Activated CD4-positive, alpha-beta T cell treated with anti-CD3 and anti-CD28 coated beads for 36 hours (primary cell): ENCODE data around the gene TXNDC15. TPM values are rescaled to one million over a fixed set of nuclear protein-coding genes. Genes with fewer than 3 reads are reported as not detected.
"Not testable (repeated sequence)": the region's sequence is repeated elsewhere in the genome, so short reads cannot be mapped to it uniquely, and the experiment has no call there.

Experiments
- ATAC-seq: fragments of 200-7000 bp; cut with Tn5 transposase; one replicate; pipeline ENCODE4 v1.10.0; 2021; ENCODE audit warnings: mild to moderate bottlenecking, moderate library complexity
- CTCF ChIA-PET: fragments of 350-600 bp; sonication (Branson Sonifier 250); formaldehyde crosslinking; loops from one replicate; lab custom pipeline; 2021; ENCODE audit warnings: antibody characterized with exemption; lab: Charles Lee
- POLR2A ChIA-PET: fragments of 350-600 bp; sonication (Branson Sonifier 250); formaldehyde crosslinking; loops from one replicate; lab custom pipeline; 2021; ENCODE audit warnings: antibody characterized with exemption, inconsistent platforms; lab: Charles Lee
- DNase-seq: peaks from one replicate; pipeline ENCODE4 v3.0.0-alpha.2; 2020
- H3K27ac Mint-ChIP-seq: one replicate; pipeline ENCODE4 v1.8.0; 2021; ENCODE audit warnings: mixed read lengths
- H3K27me3 Mint-ChIP-seq: one replicate; pipeline ENCODE4 v1.8.0; 2021; ENCODE audit warnings: mixed read lengths
- H3K36me3 Mint-ChIP-seq: one replicate; pipeline ENCODE4 v1.8.0; 2021; ENCODE audit warnings: low read depth, mixed read lengths
- H3K4me1 Mint-ChIP-seq: one replicate; pipeline ENCODE4 v1.8.0; 2021; ENCODE audit warnings: mixed read lengths
- H3K4me3 Mint-ChIP-seq: one replicate; pipeline ENCODE4 v1.8.0; 2021; ENCODE audit warnings: mild to moderate bottlenecking, moderate library complexity, mixed read lengths
- H3K9me3 Mint-ChIP-seq: one replicate; pipeline ENCODE4 v1.8.0; 2021; ENCODE audit warnings: low read depth, mixed read lengths
- intact Hi-C, 2 experiments: fragments of 100-400 bp; cut with DNase I in 1 of 2; cut with micrococcal nuclease in 1 of 2; formaldehyde crosslinking; loops; one replicate each; pipeline versions ENCODE4 v1.14.2 to v1.15.1; 2022 to 2024; cut with DNase I, micrococcal nuclease
- total RNA-seq, 2 experiments: library from RNA; stranded (reverse); gene quantifications; one replicate each; pipeline ENCODE4 v1.2.3, GENCODE V29; 2021

Gene TXNDC15
- total RNA-seq, 2 experiments from 2014 or later = 16.6 to 29.1 TPM

DNA sequence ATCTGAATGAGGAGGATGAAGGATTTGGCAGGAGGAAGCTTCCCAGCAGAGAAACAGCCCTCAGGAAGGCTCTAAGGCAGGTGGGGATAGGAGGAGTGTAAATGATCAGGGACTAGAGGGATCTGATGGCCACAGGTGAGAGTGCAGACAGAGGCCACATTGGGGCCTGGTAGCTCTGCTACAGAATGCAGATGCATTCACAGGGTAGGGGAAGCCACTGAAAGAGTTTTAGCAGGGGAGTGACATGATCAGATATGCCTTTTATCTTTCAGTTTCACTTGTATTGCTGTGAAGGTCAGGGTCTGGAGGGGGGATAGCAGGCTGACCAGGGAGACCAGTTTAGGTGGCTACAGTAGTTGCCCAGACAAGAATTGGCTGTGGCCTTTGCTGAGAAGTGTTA lies 3.0 kb downstream of the TXNDC15 start:
- Mint-ChIP-seq H3K27ac (peak overlapping the region; percentile 49), H3K4me1 (peaks cover 46% of the 10 kb centered on the region), H3K9me3 (no peaks in the 10 kb centered on the region), H3K4me3 (no peak overlapping the region), H3K36me3 (peaks cover 12% of the 10 kb centered on the region), H3K27me3 (no peaks in the 10 kb centered on the region)
- ChIA-PET POLR2A (interaction anchor here (0.5 kb wide), 1 partner anchor 26 kb away, joined by 3 read pairs; no protein-coding TSS in a partner anchor), CTCF (interaction anchor here (1.1 to 1.8 kb wide), 2 partner anchors 24 to 27 kb away, joined by 4 to 5 read pairs; partner anchors contain the start of gene PCBD2)
- intact Hi-C loops = loop anchor here in 1 of 2 experiments (10.0 kb wide), 2 partner anchors 352 to 652 kb away; partner anchors contain the start of genes JADE2 and PPP2CA
- ATAC-seq = no peak
- DNase-seq = no peak

DNA sequence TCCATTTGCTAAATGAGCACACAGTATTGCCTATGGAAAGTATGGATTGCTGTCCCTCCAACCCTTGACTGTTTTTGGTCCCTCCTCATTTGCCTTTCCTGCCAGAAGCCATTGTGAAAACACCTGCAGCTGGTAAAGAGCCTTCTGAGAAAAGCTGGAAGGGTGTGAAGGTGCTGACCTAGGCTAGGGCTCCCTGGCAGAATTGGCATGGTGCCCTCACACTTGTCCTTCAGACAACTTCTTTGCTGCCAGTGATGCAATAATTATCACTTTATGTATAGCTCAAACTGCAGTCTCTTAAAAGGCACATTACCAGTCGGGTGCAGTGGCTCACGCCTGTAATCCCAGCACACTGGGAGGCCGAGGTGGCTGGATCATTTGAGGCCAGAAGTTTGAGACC lies 4.2 kb downstream of the TXNDC15 start:
- Mint-ChIP-seq H3K36me3 (peaks cover 12% of the 10 kb centered on the region), H3K9me3 (no peaks in the 10 kb centered on the region), H3K4me1 (peaks cover 40% of the 10 kb centered on the region), H3K4me3 (no peak overlapping the region), H3K27ac (peak overlapping the region; percentile 55), H3K27me3 (no peaks in the 10 kb centered on the region)
- ATAC-seq = no peak
- ChIA-PET CTCF (interaction anchor here (1.7 kb wide), 1 partner anchor 39 kb away, joined by 4 read pairs; no protein-coding TSS in a partner anchor), POLR2A (no interaction called here)
- intact Hi-C loops = loop anchor here in 1 of 2 experiments (10.0 kb wide), 2 partner anchors 354 to 654 kb away; partner anchors contain the start of genes JADE2 and PPP2CA
- DNase-seq = no peak

DNA sequence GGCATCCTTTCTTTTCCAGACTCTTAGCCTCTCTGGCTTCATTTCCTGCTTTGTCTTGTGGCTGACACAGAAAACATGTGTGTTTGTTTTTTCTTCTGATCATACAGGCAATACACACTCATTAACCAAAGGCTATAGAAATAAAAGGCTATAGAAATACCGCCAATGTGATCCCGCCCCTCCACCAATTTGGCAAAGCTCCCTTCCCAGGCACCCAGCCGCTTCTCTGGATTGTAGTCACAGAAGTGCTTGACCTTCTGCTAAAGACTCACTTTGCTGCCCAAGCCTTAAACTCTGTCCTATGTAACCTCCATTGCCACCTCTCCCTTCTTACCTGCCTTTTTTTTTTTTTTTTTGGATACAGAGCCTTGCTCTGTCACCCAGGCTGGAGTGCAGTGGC lies 5.3 kb downstream of the TXNDC15 start:
- no peak overlapping the region for H3K4me3 Mint-ChIP-seq
- peaks cover 38% of the 10 kb centered on the region for H3K4me1 Mint-ChIP-seq
- DNase-seq = no peak
- ChIA-PET CTCF (interaction anchor here (1.2 to 1.7 kb wide), 2 partner anchors 12 to 38 kb away, joined by 4 to 5 read pairs; no protein-coding TSS in a partner anchor), POLR2A (no interaction called here)
- H3K9me3 Mint-ChIP-seq = no peaks in the 10 kb centered on the region
- intact Hi-C loops = loop anchor here in 1 of 2 experiments (10.0 kb wide), 2 partner anchors 355 to 655 kb away; partner anchors contain the start of genes JADE2 and PPP2CA
- peaks cover 12% of the 10 kb centered on the region for H3K36me3 Mint-ChIP-seq
- ATAC-seq = no peak
- H3K27me3 Mint-ChIP-seq = no peaks in the 10 kb centered on the region
- H3K27ac Mint-ChIP-seq = no peak overlapping the region

DNA sequence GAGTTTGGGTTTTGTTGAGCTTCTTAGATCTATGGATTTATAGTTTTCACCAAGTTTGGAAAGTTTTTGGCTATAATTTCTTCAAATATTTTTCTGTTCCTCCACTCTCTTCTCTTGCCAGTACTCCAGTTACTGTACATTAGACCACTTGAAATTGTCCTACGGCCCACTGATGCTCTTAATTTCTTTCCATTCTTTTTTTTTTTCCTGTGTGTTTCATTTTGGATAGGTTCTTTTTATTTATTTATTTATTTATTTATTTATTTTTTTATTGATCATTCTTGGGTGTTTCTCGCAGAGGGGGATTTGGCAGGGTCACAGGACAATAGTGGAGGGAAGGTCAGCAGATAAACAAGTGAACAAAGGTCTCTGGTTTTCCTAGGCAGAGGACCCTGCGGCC lies 6.8 kb downstream of the TXNDC15 start:
- ATAC-seq, H3K27ac Mint-ChIP-seq, DNase-seq, H3K9me3 Mint-ChIP-seq, H3K27me3 Mint-ChIP-seq, H3K4me3 Mint-ChIP-seq, intact Hi-C loops: not testable (repeated sequence)
- peaks cover 12% of the 10 kb centered on the region for H3K36me3 Mint-ChIP-seq
- H3K4me1 Mint-ChIP-seq = peaks cover 31% of the 10 kb centered on the region
- ChIA-PET CTCF (interaction anchor here (0.6 kb wide), 1 partner anchor 22 kb away, joined by 3 read pairs; no protein-coding TSS in a partner anchor), POLR2A (interaction anchor here (0.7 kb wide), 1 partner anchor 146 kb away, joined by 3 read pairs; no protein-coding TSS in a partner anchor)

DNA sequence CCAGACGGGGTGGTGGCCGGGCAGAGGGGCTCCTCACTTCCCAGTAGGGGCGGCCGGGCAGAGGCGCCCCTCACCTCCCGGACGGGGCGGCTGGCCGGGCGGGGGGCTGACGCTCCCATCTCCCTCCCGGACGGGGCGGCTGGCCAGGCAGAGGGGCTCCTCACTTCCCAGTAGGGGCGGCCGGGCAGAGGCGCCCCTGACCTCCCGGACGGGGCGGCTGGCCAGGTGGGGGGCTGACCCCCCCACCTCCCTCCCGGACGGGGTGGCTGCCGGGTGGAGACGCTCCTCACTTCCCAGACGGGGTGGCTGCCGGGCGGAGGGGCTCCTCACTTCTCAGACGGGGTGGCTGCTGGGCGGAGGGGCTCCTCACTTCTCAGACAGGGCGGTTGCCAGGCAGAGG lies 7.5 kb downstream of the TXNDC15 start:
- peaks cover 12% of the 10 kb centered on the region for H3K36me3 Mint-ChIP-seq
- intact Hi-C loops, H3K9me3 Mint-ChIP-seq, ATAC-seq, H3K4me3 Mint-ChIP-seq, H3K27ac Mint-ChIP-seq, CTCF ChIA-PET, H3K27me3 Mint-ChIP-seq, POLR2A ChIA-PET, DNase-seq: not testable (repeated sequence)
- H3K4me1 Mint-ChIP-seq = peaks cover 23% of the 10 kb centered on the region

DNA sequence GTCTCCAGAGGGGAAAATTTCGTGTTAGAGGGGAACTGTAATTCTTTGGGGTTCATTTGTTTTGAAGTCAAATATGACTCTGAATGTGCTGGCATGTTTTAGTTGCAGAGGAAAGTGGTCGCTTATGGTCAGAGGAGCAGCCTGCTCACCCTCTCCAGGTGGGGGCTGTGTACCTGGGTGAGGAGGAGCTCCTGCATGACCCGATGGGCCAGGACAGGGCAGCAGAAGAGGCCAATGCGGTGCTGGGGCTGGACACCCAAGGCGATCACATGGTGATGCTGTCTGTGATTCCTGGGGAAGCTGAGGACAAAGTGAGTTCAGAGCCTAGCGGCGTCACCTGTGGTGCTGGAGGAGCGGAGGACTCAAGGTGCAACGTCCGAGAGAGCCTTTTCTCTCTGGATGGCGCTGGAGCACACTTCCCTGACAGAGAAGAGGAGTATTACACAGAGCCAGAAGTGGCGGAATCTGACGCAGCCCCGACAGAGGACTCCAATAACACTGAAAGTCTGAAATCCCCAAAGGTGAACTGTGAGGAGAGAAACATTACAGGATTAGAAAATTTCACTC lies 13.5 kb downstream of the TXNDC15 start:
- Mint-ChIP-seq H3K27ac (no peak overlapping the region), H3K9me3 (no peaks in the 10 kb centered on the region), H3K36me3 (peaks cover 19% of the 10 kb centered on the region), H3K4me1 (peaks cover 11% of the 10 kb centered on the region), H3K27me3 (no peaks in the 10 kb centered on the region), H3K4me3 (no peak overlapping the region)
- ChIA-PET POLR2A (no interaction called here), CTCF (interaction anchor here (0.6 to 1.3 kb wide), 2 partner anchors 17 to 355 kb away, joined by 3 to 4 read pairs; partner anchors contain the start of gene PCBD2)
- no peak for ATAC-seq
- DNase-seq = no peak
- intact Hi-C loops = no loop called here

DNA sequence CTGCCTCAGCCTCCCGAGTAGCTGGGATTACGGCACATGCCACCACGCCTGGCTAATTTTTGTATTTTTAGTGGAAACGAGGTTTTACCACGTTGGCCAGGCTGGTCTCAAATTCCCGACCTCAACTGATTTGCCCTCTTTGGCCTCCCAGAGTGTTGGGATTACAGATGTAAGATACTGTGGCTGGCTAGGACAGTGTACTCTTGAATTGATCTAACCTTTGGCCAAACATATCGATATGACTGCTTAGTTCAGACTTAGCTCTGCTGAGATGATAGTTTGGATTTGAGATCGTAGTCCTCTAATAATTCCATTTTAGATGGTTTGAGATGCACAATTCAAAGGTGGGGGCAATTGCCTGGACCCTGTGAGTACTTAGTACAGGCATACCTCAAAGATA lies 15.2 kb downstream of the TXNDC15 start:
- ChIA-PET CTCF (interaction anchor here (0.6 to 1.3 kb wide), 2 partner anchors 15 to 604 kb away, joined by 4 read pairs; partner anchors contain the start of gene PCBD2), POLR2A (no interaction called here)
- intact Hi-C loops = no loop called here
- ATAC-seq = no peak
- H3K36me3 Mint-ChIP-seq = peaks cover 20% of the 10 kb centered on the region
- H3K4me3 Mint-ChIP-seq = no peak overlapping the region
- H3K27ac Mint-ChIP-seq = no peak overlapping the region
- H3K27me3 Mint-ChIP-seq = no peaks in the 10 kb centered on the region
- no peak for DNase-seq
- no peaks in the 10 kb centered on the region for H3K9me3 Mint-ChIP-seq
- peaks cover 11% of the 10 kb centered on the region for H3K4me1 Mint-ChIP-seq

- Mint-ChIP-seq H3K9me3 (no peaks in the 10 kb centered on the region), H3K36me3 (peaks cover 27% of the 10 kb centered on the region)
- ATAC-seq = peak; percentile 42
These were observed 17.3 kb downstream of the TXNDC15 start for GRCh38 chr5:134891473-134891872.

GRCh38 chr5:134892282-134892681 lies 18.1 kb downstream of the TXNDC15 start:
- Mint-ChIP-seq H3K36me3 (peaks cover 27% of the 10 kb centered on the region), H3K4me3 (no peak overlapping the region), H3K9me3 (no peaks in the 10 kb centered on the region), H3K4me1 (peaks cover 11% of the 10 kb centered on the region), H3K27me3 (no peaks in the 10 kb centered on the region), H3K27ac (peak overlapping the region; percentile 32)
- CTCF ChIA-PET = interaction anchor here (0.9 kb wide), 1 partner anchor 13 kb away, joined by 5 read pairs; the partner anchor contains the start of gene PCBD2
- no peak for DNase-seq
- POLR2A ChIA-PET = no interaction called here
- ATAC-seq = no peak
- intact Hi-C loops = no loop called here

More at GRCh38 chr5:134891473-134891872, 17.3 kb downstream of the TXNDC15 start:
- Mint-ChIP-seq H3K27me3 (no peaks in the 10 kb centered on the region), H3K4me3 (no peak overlapping the region), H3K4me1 (peaks cover 11% of the 10 kb centered on the region), H3K27ac (no peak overlapping the region)
- intact Hi-C loops = no loop called here
- POLR2A ChIA-PET = no interaction called here
- CTCF ChIA-PET = interaction anchor here (0.9 kb wide), 1 partner anchor 13 kb away, joined by 5 read pairs; the partner anchor contains the start of gene PCBD2
- no peak for DNase-seq

DNA sequence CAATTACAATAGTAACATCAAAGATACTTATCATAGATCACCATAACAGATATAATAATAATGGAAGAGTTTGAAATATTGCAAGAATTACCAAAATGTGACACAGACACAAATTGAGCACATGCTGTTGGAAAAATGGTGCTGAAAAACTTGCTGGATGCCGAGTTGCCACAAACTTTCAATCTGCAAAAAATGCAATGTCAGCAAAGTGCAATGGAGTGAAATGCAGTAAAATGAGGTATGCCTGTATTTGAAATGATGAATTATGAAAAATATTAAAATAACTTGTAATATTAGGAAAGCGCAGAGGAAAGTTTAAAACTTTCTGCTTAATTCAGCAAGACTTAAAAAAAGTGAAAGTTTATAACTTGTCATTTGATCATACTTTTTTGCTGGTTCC lies 18.8 kb downstream of the TXNDC15 start:
- H3K9me3 Mint-ChIP-seq = no peaks in the 10 kb centered on the region
- intact Hi-C loops = no loop called here
- no peak for ATAC-seq
- DNase-seq = no peak
- H3K27ac Mint-ChIP-seq = no peak overlapping the region
- peaks cover 25% of the 10 kb centered on the region for H3K36me3 Mint-ChIP-seq
- H3K4me3 Mint-ChIP-seq = no peak overlapping the region
- POLR2A ChIA-PET = no interaction called here
- H3K4me1 Mint-ChIP-seq = peaks cover 11% of the 10 kb centered on the region
- H3K27me3 Mint-ChIP-seq = no peaks in the 10 kb centered on the region
- CTCF ChIA-PET = no interaction called here

DNA sequence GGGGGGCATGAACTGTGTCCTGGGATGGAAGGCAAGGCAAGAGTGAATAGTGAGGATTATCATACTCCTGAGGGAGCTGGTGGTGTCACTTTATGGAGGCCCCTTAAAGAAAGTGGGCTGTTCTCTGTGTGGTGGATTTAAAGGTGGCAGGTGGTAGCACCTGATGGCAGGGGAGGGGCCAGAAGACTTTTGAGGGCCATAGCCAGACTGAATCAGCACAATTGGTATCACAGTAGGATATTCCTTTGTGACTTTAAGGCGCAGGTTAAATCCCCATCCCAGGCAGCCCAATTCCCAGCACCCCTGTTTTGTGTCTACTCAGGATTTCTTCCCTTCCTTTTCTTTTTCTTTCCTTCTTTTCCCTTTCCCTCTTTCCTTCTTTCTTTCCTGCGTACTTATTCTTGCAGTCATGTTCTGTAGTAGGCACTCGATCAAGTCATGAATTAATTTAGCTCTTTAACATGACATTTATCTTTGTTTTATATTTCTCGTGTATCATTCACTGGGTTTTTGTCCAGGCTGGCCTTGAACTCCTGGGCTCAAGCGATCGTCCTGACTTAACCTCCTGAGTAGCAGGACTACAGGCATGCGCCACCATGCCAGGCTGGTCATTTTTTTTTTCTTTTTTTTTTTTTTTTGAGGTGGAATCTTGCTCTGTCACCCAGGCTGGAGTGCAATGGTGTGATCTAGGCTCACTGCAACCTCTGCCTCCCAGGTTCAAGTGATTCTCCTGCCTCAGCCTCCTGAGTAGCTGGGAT lies 19.8 kb downstream of the TXNDC15 start:
- H3K9me3 Mint-ChIP-seq = no peaks in the 10 kb centered on the region
- ATAC-seq (no peak), DNase-seq (no peak)
- peaks cover 11% of the 10 kb centered on the region for H3K4me1 Mint-ChIP-seq
- H3K27ac Mint-ChIP-seq = no peak overlapping the region
- POLR2A ChIA-PET = no interaction called here
- peaks cover 23% of the 10 kb centered on the region for H3K36me3 Mint-ChIP-seq
- intact Hi-C loops = no loop called here
- no peaks in the 10 kb centered on the region for H3K27me3 Mint-ChIP-seq
- no peak overlapping the region for H3K4me3 Mint-ChIP-seq
- CTCF ChIA-PET = interaction anchor here (0.5 to 0.8 kb wide), 2 partner anchors 8 to 10 kb away, joined by 3 to 6 read pairs; no protein-coding TSS in a partner anchor
